CD14-positive monocyte (primary cell): Measurements from ENCODE around the gene REXO4. TPM values are rescaled to one million over a fixed set of nuclear protein-coding genes. Genes with fewer than 3 reads are reported as not detected.

Source experiments
- DNase-seq, 3 donors: peaks; one replicate each; pipeline ENCODE4 v3.0.0-alpha.2; 2011 to 2022
- H2AFZ ChIP-seq: 2 replicates; pipeline ENCODE4 v1.6.0; 2012; ENCODE audit warnings: mild to moderate bottlenecking, low read depth, low read length, inconsistent platforms; ENCODE audit not compliant: insufficient read depth, poor library complexity, severe bottlenecking
- H3K27ac ChIP-seq, 2 donors: 1 replicate in 1 of 2; 2 replicates in 1 of 2; pipeline ENCODE4 v1.5.1; 2012 to 2013; ENCODE audit warnings: low read length in 2 of 2, control low read depth in 1 of 2, inconsistent platforms in 1 of 2, low read depth in 1 of 2, mild to moderate bottlenecking in 1 of 2
- H3K27me3 ChIP-seq, 2 donors: one replicate each; pipeline versions ENCODE4 v1.6.0 to v1.6.1; 2011 to 2013; ENCODE audit warnings: low read length in 2 of 2; ENCODE audit not compliant: control insufficient read depth in 2 of 2, insufficient read depth in 2 of 2
- H3K36me3 ChIP-seq, 2 donors: replicated peaks in 1 of 2; 1 replicate in 1 of 2; 2 replicates in 1 of 2; pipeline versions ENCODE4 v1.5.1 to v1.6.1; 2012 to 2013; ENCODE audit warnings: low read length in 2 of 2, control low read depth in 1 of 2, inconsistent platforms in 1 of 2, mild to moderate bottlenecking in 1 of 2; ENCODE audit not compliant: insufficient read depth in 2 of 2, control insufficient read depth in 1 of 2
- H3K4me1 ChIP-seq, 2 donors: 1 replicate in 1 of 2; 2 replicates in 1 of 2; pipeline versions ENCODE4 v1.5.1 to v1.6.1; 2012 to 2013; ENCODE audit warnings: low read length in 2 of 2, control low read depth in 1 of 2, inconsistent platforms in 1 of 2, mild to moderate bottlenecking in 1 of 2, moderate library complexity in 1 of 2; ENCODE audit not compliant: insufficient read depth in 2 of 2, control insufficient read depth in 1 of 2
- H3K4me2 ChIP-seq: replicated peaks from 2 replicates; pipeline ENCODE3; 2012; ENCODE audit warnings: low read length, moderate library complexity, mild to moderate bottlenecking; ENCODE audit not compliant: poor library complexity, severe bottlenecking; ENCODE audit errors: extremely low read depth
- H3K4me3 ChIP-seq, 3 experiments: fragments of 200-600 bp in 1 of 3; sonication (generic) in 1 of 3; replicated peaks in 1 of 3; 1 replicate in 2 of 3; 2 replicates in 1 of 3; pipeline ENCODE4 v1.5.1; 2011 to 2013; ENCODE audit warnings: low read length in 3 of 3, mild to moderate bottlenecking in 3 of 3, control low read depth in 2 of 3, low read depth in 2 of 3, inconsistent platforms in 1 of 3, moderate library complexity in 1 of 3
- H3K79me2 ChIP-seq: 2 replicates; pipeline ENCODE4 v1.6.0; 2012; ENCODE audit warnings: mild to moderate bottlenecking, control low read depth, inconsistent platforms, low read length, moderate library complexity; ENCODE audit not compliant: insufficient read depth
- H3K9ac ChIP-seq: 2 replicates; pipeline ENCODE4 v1.6.0; 2017; ENCODE audit warnings: low read length, mild to moderate bottlenecking; ENCODE audit not compliant: insufficient read depth, poor library complexity, severe bottlenecking
- H3K9me3 ChIP-seq, 2 donors: replicated peaks in 1 of 2; 1 replicate in 1 of 2; 2 replicates in 1 of 2; pipeline versions ENCODE4 v1.5.1 to v1.6.1; 2012 to 2013; ENCODE audit warnings: low read length in 2 of 2, control low read depth in 1 of 2; ENCODE audit not compliant: control insufficient read depth in 1 of 2, insufficient read depth in 1 of 2
- H4K20me1 ChIP-seq: 2 replicates; pipeline ENCODE4 v1.6.0; 2012; ENCODE audit warnings: mild to moderate bottlenecking, low read length, control low read depth, moderate library complexity; ENCODE audit not compliant: insufficient read depth
- H3K27ac Mint-ChIP-seq, 7 donors: one replicate each; pipeline ENCODE4 v1.8.0; 2020; ENCODE audit warnings: mild to moderate bottlenecking in 7 of 7, mixed read lengths in 7 of 7, moderate library complexity in 6 of 7, inconsistent platforms in 2 of 7
- H3K27me3 Mint-ChIP-seq, 3 donors: one replicate each; pipeline ENCODE4 v1.8.0; 2021 to 2022; ENCODE audit warnings: low read depth in 3 of 3, mild to moderate bottlenecking in 3 of 3, mixed read lengths in 3 of 3, moderate library complexity in 3 of 3, inconsistent platforms in 1 of 3
- H3K36me3 Mint-ChIP-seq, 2 donors: one replicate each; pipeline ENCODE4 v1.8.0; 2020; ENCODE audit warnings: mixed read lengths in 2 of 2, inconsistent platforms in 1 of 2, mild to moderate bottlenecking in 1 of 2
- H3K4me1 Mint-ChIP-seq: one replicate; pipeline ENCODE4 v1.8.0; 2020; ENCODE audit warnings: mild to moderate bottlenecking, mixed read lengths
- H3K4me3 Mint-ChIP-seq, 2 donors: one replicate each; pipeline ENCODE4 v1.8.0; 2020; ENCODE audit warnings: mild to moderate bottlenecking in 2 of 2, mixed read lengths in 2 of 2, moderate library complexity in 1 of 2
- H3K9me3 Mint-ChIP-seq, 7 donors: one replicate each; pipeline ENCODE4 v1.8.0; 2020 to 2022; ENCODE audit warnings: mixed read lengths in 7 of 7, mild to moderate bottlenecking in 6 of 7, moderate library complexity in 6 of 7, inconsistent platforms in 2 of 7
- CTCF ChIP-seq: fragments of 200-600 bp; IDR thresholded peaks from one replicate; pipeline ENCODE4 v1.8.0; 2022; ENCODE audit warnings: antibody characterized with exemption, mild to moderate bottlenecking
- WGBS: methylation state at CpG from one replicate; pipeline ENCODE4 v1.1.5; 2013; ENCODE audit warnings: missing lambda C conversion rate; ENCODE audit not compliant: insufficient coverage; 5-methylcytosine and 5-hydroxymethylcytosine counted together
- intact Hi-C, 2 donors: fragments of 100-400 bp; cut with micrococcal nuclease; formaldehyde crosslinking; loops; one replicate each; pipeline versions ENCODE4 v1.15.0 to v1.15.1; 2023
- polyA plus RNA-seq, 3 donors: library from polyadenylated mRNA; depleted of rRNA in 1 of 3; unstranded in 2 of 3; stranded (reverse) in 1 of 3; fragments of 300-500 nt in 2 of 3; fragments of >200 nt in 1 of 3; fragmentation: Illumina TruSeq in 2 of 3; gene quantifications; 1 replicate in 2 of 3; 2 replicates in 1 of 3; pipeline ENCODE4 v1.2.3, GENCODE V29; 2012 to 2021

REXO4 gene
- polyA plus RNA-seq, 3 donors, result 3.0 to 11.0 (median 4.2) TPM

GRCh38 chr9:133456409-133456808 is 38.6 kb upstream of the REXO4 start:
- TF ChIP-seq CTCF, result no peak

GRCh38 chr9:133455936-133456335 is 38.1 kb upstream of the REXO4 start:
- TF ChIP-seq CTCF, result no peak
- no peak overlapping the region for H3K4me2 ChIP-seq
- peaks cover 1% of the 10 kb centered on the region for H4K20me1 ChIP-seq
- H3K36me3 ChIP-seq, result no peaks in the 10 kb centered on the region
- peaks cover 0 to 8% of the 10 kb centered on the region in 2 donors for H3K27me3 ChIP-seq
- no peak overlapping the region for H3K27ac Mint-ChIP-seq
- intact Hi-C loops, result loop anchor here in 1 of 2 donors (5.0 to 10.0 kb wide), 2 partner anchors 34 to 569 kb away; partner anchors contain the start of genes ADAMTS13 and BRD3OS
- no peaks in the 10 kb centered on the region for H3K79me2 ChIP-seq
- no peak overlapping the region for H3K9ac ChIP-seq
- H3K27ac ChIP-seq, result no peak overlapping the region
- H3K4me1 Mint-ChIP-seq, result peaks cover 16% of the 10 kb centered on the region
- no peaks in the 10 kb centered on the region for H3K9me3 ChIP-seq
- DNase-seq, result no peak
- H3K27me3 Mint-ChIP-seq, result peaks cover 10 to 21% (median 13%) of the 10 kb centered on the region in 3 donors
- H2AFZ ChIP-seq, result no peak overlapping the region
- H3K4me3 ChIP-seq, result no peak overlapping the region
- 96% methylated on average over 9 of the region's 11 CpGs for WGBS
- peaks cover 16 to 21% of the 10 kb centered on the region in 2 donors for H3K4me1 ChIP-seq
- no peak overlapping the region for H3K4me3 Mint-ChIP-seq
- H3K36me3 Mint-ChIP-seq, result no peaks in the 10 kb centered on the region
- peaks cover 0 to 1% (median 0%) of the 10 kb centered on the region in 7 donors for H3K9me3 Mint-ChIP-seq

More at GRCh38 chr9:133456409-133456808, 38.6 kb upstream of the REXO4 start:
- Mint-ChIP-seq H3K9me3 (peaks cover 0 to 1% (median 0%) of the 10 kb centered on the region in 7 donors), H3K27ac (no peak overlapping the region), H3K4me3 (no peak overlapping the region), H3K36me3 (no peaks in the 10 kb centered on the region), H3K4me1 (peaks cover 19% of the 10 kb centered on the region), H3K27me3 (peaks cover 10 to 26% (median 13%) of the 10 kb centered on the region in 3 donors)
- H3K27ac ChIP-seq, result no peak overlapping the region
- intact Hi-C loops, result loop anchor here in 1 of 2 donors (5.0 to 10.0 kb wide), 2 partner anchors 34 to 568 kb away; partner anchors contain the start of genes ADAMTS13 and BRD3OS
- H3K4me2 ChIP-seq, result no peak overlapping the region
- H3K4me1 ChIP-seq, result peaks cover 17 to 22% of the 10 kb centered on the region in 2 donors
- H2AFZ ChIP-seq, result no peak overlapping the region
- no peak overlapping the region for H3K9ac ChIP-seq
- WGBS, result 95% methylated on average over 9 of the region's 9 CpGs
- H3K9me3 ChIP-seq, result no peaks in the 10 kb centered on the region
- peaks cover 6% of the 10 kb centered on the region for H4K20me1 ChIP-seq
- H3K36me3 ChIP-seq, result no peaks in the 10 kb centered on the region
- H3K79me2 ChIP-seq, result no peaks in the 10 kb centered on the region
- peaks cover 0 to 9% of the 10 kb centered on the region in 2 donors for H3K27me3 ChIP-seq
- no peak for DNase-seq
- H3K4me3 ChIP-seq, result no peak overlapping the region
